Lower leg skin (tissue), 3 donors: ENCODE measurements around the gene AMD1.

Experiments
- CTCF ChIP-seq, 3 donors: fragments of 450-650 bp; IDR thresholded peaks; one replicate each; pipeline ENCODE4 v1.5.1; 2016; ENCODE audit warnings: antibody characterized with exemption in 3 of 3, mild to moderate bottlenecking in 3 of 3, moderate library complexity in 2 of 3
- POLR2A ChIP-seq, 2 donors: fragments of 450-650 bp; IDR thresholded peaks; one replicate each; pipeline ENCODE4 v1.6.1; 2016 to 2017; ENCODE audit warnings: antibody characterized with exemption in 2 of 2, mild to moderate bottlenecking in 1 of 2, moderate library complexity in 1 of 2

DNA sequence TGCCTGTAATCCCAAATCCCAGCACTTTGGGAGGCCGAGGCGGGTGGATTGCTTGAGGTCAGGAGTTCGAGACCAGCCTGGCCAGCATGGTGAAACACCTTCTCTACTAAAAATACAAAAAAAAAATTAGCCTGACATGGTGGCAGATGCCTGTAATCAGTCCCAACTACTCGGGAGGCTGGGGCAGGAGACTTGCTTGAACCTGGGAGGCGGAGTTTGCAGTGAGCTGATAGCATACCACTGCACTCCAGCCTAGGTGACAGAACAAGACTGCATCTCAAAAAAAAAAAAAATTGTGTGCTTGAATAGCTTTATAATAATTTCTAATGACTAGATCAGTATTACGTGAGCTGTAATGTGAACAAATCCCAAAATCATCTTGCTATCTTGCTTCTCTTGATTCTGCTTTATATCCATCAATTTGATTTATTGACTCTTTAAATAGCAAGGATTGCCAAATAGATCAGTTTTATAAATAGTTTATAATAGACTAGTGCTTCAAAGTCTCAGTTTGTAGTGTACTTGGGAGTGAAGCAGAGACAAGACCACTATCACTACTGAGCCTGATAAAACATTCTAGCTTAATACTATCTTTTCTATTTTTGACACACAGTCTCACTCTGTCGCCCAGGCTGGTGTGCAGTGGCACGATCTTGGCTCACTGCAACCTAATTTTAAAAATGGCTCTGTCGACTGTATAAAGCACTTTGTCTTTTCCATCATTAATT lies 7.1 kb downstream of the AMD1 start:
- TF ChIP-seq CTCF (IDR thresholded peaks at IDR 0.05) (no peak), POLR2A (IDR thresholded peaks at IDR 0.05) (no peak)
